Measurements from ENCODE around the gene INAFM1.

The INAFM1 gene

GRCh38 chr19:47274071-47274890 lies at the start of gene INAFM1:
Gene INAFM1 (plus strand): TSS chr19:47274885. CDS start chr19:47274920, 35 bp downstream.
- DNase-seq (ENCODE audit: low spot score) = peak; percentile 92

GRCh38 chr19:47225746-47226425 lies 48.8 kb upstream of the INAFM1 start:
- DNase-seq (ENCODE audit: low spot score) = peak; percentile 95

GRCh38 chr19:47226426-47227351 lies 48.0 kb upstream of the INAFM1 start:
- no peak for DNase-seq (ENCODE audit: low spot score)

- DNase-seq (ENCODE audit: low spot score) = no peak
Observed at GRCh38 chr19:47227352-47228167, 47.1 kb upstream of the INAFM1 start.

- DNase-seq (ENCODE audit: low spot score) = no peak
Observed at GRCh38 chr19:47228168-47228936, 46.3 kb upstream of the INAFM1 start.

- no peak for DNase-seq (ENCODE audit: low spot score)
Observed at GRCh38 chr19:47228937-47229675, 45.6 kb upstream of the INAFM1 start.

- DNase-seq (ENCODE audit: low spot score) = no peak
Observed at GRCh38 chr19:47229676-47230053, 45.0 kb upstream of the INAFM1 start.

- DNase-seq (ENCODE audit: low spot score) = peak; percentile 79
Observed at GRCh38 chr19:47230054-47230920, 44.4 kb upstream of the INAFM1 start.

- no peak for DNase-seq (ENCODE audit: low spot score)
Observed at GRCh38 chr19:47230921-47231214, 43.8 kb upstream of the INAFM1 start, which contains the start of gene BBC3. Gene BBC3 (minus strand): TSS chr19:47231199. CDS start chr19:47228431, 2,768 bp downstream.

- peak; percentile 88 for DNase-seq (ENCODE audit: low spot score)
Observed at GRCh38 chr19:47231215-47232054, 43.2 kb upstream of the INAFM1 start.

GRCh38 chr19:47232422-47233211 lies 42.1 kb upstream of the INAFM1 start:
- DNase-seq (ENCODE audit: low spot score) = no peak

GRCh38 chr19:47236072-47236675 lies 38.5 kb upstream of the INAFM1 start:
- DNase-seq (ENCODE audit: low spot score) = no peak

- no peak for DNase-seq (ENCODE audit: low spot score)
Observed at GRCh38 chr19:47239152-47239551, 35.5 kb upstream of the INAFM1 start.

GRCh38 chr19:47239610-47240296 lies 34.9 kb upstream of the INAFM1 start:
- DNase-seq (ENCODE audit: low spot score) = peak; percentile 57

GRCh38 chr19:47240556-47240955 lies 34.1 kb upstream of the INAFM1 start:
- no peak for DNase-seq (ENCODE audit: low spot score)
